GM21390 (cell line): ENCODE measurements around the gene EXOC3L4.

ENCODE experiments used
- ATAC-seq: cut with Tn5 transposase; IDR thresholded peaks from one replicate; pipeline ENCODE4 v1.9.1; 2021; ENCODE audit not compliant: unreplicated experiment

Gene EXOC3L4

GRCh38 chr14:103090481-103091020, 4.0 kb upstream of the EXOC3L4 start:
- no peak for ATAC-seq

- peak; percentile 59 for ATAC-seq
Measured at GRCh38 chr14:103091041-103091882, 3.3 kb upstream of the EXOC3L4 start.

- ATAC-seq = no peak
Measured at GRCh38 chr14:103091883-103092222, 2.7 kb upstream of the EXOC3L4 start.

- no peak for ATAC-seq
Measured at GRCh38 chr14:103093856-103094405, 594 bp upstream of the EXOC3L4 start.

- no peak for ATAC-seq
Measured at GRCh38 chr14:103095210-103095778, 769 bp downstream of the EXOC3L4 start.

GRCh38 chr14:103096387-103096786, 1.9 kb downstream of the EXOC3L4 start:
- no peak for ATAC-seq

GRCh38 chr14:103097244-103097993, 2.9 kb downstream of the EXOC3L4 start:
- no peak for ATAC-seq

GRCh38 chr14:103097994-103098957, 3.8 kb downstream of the EXOC3L4 start:
- ATAC-seq = no peak

- no peak for ATAC-seq
Measured at GRCh38 chr14:103099081-103099732, 4.7 kb downstream of the EXOC3L4 start.

GRCh38 chr14:103099733-103100280, 5.3 kb downstream of the EXOC3L4 start:
- no peak for ATAC-seq

GRCh38 chr14:103100281-103101121, 6.0 kb downstream of the EXOC3L4 start:
- no peak for ATAC-seq

GRCh38 chr14:103101257-103101962, 6.9 kb downstream of the EXOC3L4 start:
- ATAC-seq = no peak

- no peak for ATAC-seq
Measured at GRCh38 chr14:103101963-103102688, 7.6 kb downstream of the EXOC3L4 start.

- no peak for ATAC-seq
Measured at GRCh38 chr14:103102689-103103260, 8.2 kb downstream of the EXOC3L4 start.

GRCh38 chr14:103103461-103104388, 9.2 kb downstream of the EXOC3L4 start:
- ATAC-seq = no peak

- ATAC-seq = no peak
Measured at GRCh38 chr14:103104389-103104653, 9.8 kb downstream of the EXOC3L4 start.
